ENCODE data around the gene RTN4RL1. TPM values are rescaled to one million over a fixed set of nuclear protein-coding genes. Genes with fewer than 3 reads are reported as not detected.

RTN4RL1 gene
- total RNA-seq, 2 donors from 2014 or later = 0.32 to 0.37 TPM

- no peaks in the 10 kb centered on the region for H3K36me3 ChIP-seq
- H3K27ac ChIP-seq = no peak overlapping the region
- TF ChIP-seq, protein P1, sequence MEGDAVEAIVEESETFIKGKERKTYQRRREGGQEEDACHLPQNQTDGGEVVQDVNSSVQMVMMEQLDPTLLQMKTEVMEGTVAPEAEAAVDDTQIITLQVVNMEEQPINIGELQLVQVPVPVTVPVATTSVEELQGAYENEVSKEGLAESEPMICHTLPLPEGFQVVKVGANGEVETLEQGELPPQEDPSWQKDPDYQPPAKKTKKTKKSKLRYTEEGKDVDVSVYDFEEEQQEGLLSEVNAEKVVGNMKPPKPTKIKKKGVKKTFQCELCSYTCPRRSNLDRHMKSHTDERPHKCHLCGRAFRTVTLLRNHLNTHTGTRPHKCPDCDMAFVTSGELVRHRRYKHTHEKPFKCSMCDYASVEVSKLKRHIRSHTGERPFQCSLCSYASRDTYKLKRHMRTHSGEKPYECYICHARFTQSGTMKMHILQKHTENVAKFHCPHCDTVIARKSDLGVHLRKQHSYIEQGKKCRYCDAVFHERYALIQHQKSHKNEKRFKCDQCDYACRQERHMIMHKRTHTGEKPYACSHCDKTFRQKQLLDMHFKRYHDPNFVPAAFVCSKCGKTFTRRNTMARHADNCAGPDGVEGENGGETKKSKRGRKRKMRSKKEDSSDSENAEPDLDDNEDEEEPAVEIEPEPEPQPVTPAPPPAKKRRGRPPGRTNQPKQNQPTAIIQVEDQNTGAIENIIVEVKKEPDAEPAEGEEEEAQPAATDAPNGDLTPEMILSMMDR (IDR thresholded peaks at IDR 0.05) = no peak
- H3K9me3 ChIP-seq = no peaks in the 10 kb centered on the region
- H3K4me3 ChIP-seq = peak overlapping the region; percentile 83
- H3K4me1 ChIP-seq = peaks cover 9% of the 10 kb centered on the region
- H3K9ac ChIP-seq (ENCODE audit: low read depth in 2 of 2, low read length in 2 of 2) = no peak overlapping the region
- DNase-seq = no peak
- peaks cover 21% of the 10 kb centered on the region for H3K27me3 ChIP-seq
- intact Hi-C loops (cut with DNase I) = no loop called here
Measured at GRCh38 chr17:2048805-2049204, 23.7 kb upstream of the RTN4RL1 start.

DNA sequence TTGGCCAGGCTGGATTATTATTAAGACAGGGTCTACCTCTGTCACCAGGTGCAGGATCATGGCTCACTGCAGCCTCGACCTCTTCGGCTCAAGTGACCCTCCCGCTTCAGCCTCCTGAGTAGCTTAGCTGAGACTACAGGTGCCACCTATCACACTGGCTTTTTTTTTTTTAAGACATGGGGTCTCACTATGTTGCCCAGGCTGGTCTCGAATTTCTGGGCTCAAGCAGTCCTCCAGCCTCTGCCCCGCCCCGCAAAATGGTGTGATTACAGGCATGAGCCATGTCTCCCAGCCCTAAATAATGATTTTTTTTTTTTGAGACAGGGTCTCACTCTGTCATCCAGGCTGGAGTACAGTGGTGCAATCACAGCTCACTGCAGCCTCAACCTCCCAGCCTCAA is 22.5 kb upstream of the RTN4RL1 start:
- H3K9ac ChIP-seq (ENCODE audit: low read depth in 2 of 2, low read length in 2 of 2) = no peak overlapping the region
- H3K27ac ChIP-seq = no peak overlapping the region
- no peaks in the 10 kb centered on the region for H3K9me3 ChIP-seq
- no peak for DNase-seq
- peaks cover 14% of the 10 kb centered on the region for H3K4me1 ChIP-seq
- no peak overlapping the region for H3K4me3 ChIP-seq
- no peaks in the 10 kb centered on the region for H3K36me3 ChIP-seq
- H3K27me3 ChIP-seq = peaks cover 19% of the 10 kb centered on the region
- intact Hi-C loops (cut with DNase I) = no loop called here
- TF ChIP-seq, protein P1 (IDR thresholded peaks at IDR 0.05) = no peak

- H3K4me1 ChIP-seq = peaks cover 15% of the 10 kb centered on the region
- no peak overlapping the region for H3K9ac ChIP-seq (ENCODE audit: low read depth in 2 of 2, low read length in 2 of 2)
- intact Hi-C loops (cut with DNase I) = no loop called here
- no peak overlapping the region for H3K4me3 ChIP-seq
- no peak overlapping the region for H3K27ac ChIP-seq
- no peaks in the 10 kb centered on the region for H3K9me3 ChIP-seq
- no peaks in the 10 kb centered on the region for H3K36me3 ChIP-seq
- TF ChIP-seq, protein P1 (IDR thresholded peaks at IDR 0.05) = no peak
- no peak for DNase-seq
- no peaks in the 10 kb centered on the region for H3K27me3 ChIP-seq
Measured at GRCh38 chr17:2044263-2044894, 19.2 kb upstream of the RTN4RL1 start.

DNA sequence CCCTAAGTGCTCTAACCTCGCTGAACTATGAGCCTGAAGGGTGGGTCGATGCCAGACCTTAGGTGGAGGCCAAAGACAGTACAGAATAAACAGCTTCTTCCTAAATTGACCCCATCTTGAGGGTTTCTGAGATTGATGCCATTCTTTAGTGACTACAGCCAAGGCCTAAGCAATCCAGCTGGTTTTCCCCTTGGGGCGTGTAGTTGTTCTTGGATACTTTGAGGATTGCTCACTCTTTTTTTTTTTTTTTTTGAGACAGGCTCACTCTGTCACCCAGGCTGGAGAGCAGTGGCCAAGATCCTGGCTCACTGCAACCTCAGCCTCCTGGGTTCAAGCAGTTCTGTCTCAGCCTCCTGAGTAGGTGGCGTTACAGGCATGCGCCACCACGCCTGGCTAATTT is 18.7 kb upstream of the RTN4RL1 start:
- H3K9ac ChIP-seq (ENCODE audit: low read depth in 2 of 2, low read length in 2 of 2) = no peak overlapping the region
- intact Hi-C loops (cut with DNase I) = no loop called here

DNA sequence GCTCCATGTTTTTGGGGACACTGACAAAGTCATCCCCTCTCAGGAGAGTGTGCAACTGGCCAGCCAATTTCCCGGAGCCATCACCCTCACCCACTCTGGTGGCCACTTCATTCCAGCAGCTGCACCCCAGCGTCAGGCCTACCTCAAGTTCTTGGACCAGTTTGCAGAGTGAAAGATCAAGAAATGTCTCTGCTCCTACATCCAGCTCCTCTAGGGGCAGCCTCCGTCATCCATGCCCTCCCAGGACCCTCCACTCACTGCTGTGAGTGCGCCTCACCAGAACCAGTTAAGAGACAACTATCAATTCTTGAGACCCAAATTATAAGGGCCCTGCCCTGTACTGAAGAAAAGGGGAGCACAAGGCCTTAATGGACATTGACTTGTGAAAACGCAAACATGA is 17.8 kb upstream of the RTN4RL1 start:
- Histone ChIP-seq H3K4me3 (peak overlapping the region; percentile 67), H3K36me3 (no peaks in the 10 kb centered on the region), H3K4me1 (peaks cover 9% of the 10 kb centered on the region), H3K9me3 (no peaks in the 10 kb centered on the region), H3K27me3 (no peaks in the 10 kb centered on the region), H3K27ac (no peak overlapping the region), H3K9ac (ENCODE audit: low read depth in 2 of 2, low read length in 2 of 2) (peak overlapping the region in 1 of 2 donors; percentile 97)
- TF ChIP-seq, protein P1 (IDR thresholded peaks at IDR 0.05) = no peak
- DNase-seq = no peak
- intact Hi-C loops (cut with DNase I) = no loop called here

More for the DNA sequence above, 18.7 kb upstream of the RTN4RL1 start:
- no peak for DNase-seq
- no peak overlapping the region for H3K27ac ChIP-seq
- H3K36me3 ChIP-seq = no peaks in the 10 kb centered on the region
- TF ChIP-seq, protein P1 (IDR thresholded peaks at IDR 0.05) = no peak
- H3K9me3 ChIP-seq = no peaks in the 10 kb centered on the region
- H3K27me3 ChIP-seq = no peaks in the 10 kb centered on the region
- peaks cover 9% of the 10 kb centered on the region for H3K4me1 ChIP-seq
- no peak overlapping the region for H3K4me3 ChIP-seq

Measured in colonic mucosa (tissue), 4 donors.